Peyer's patch (tissue), 4 donors: Measurements from ENCODE around the gene GPR162. TPM values are rescaled to one million over a fixed set of nuclear protein-coding genes. Genes with fewer than 3 reads are reported as not detected.

Source experiments
- DNase-seq, 3 donors: peaks; one replicate each; pipeline ENCODE4 v3.0.0-alpha.2; 2017 to 2019
- H3K27ac ChIP-seq, 4 donors: fragments of 200-600 bp; sonication (generic); one replicate each; pipeline ENCODE4 v1.5.1; 2016 to 2019
- H3K27me3 ChIP-seq, 2 donors: fragments of 200-600 bp; sonication (generic); one replicate each; pipeline ENCODE4 v1.5.1; 2019
- H3K36me3 ChIP-seq, 3 donors: fragments of 200-600 bp; sonication (generic); one replicate each; pipeline ENCODE4 v1.5.1; 2016 to 2019
- H3K4me1 ChIP-seq, 4 donors: fragments of 200-600 bp; sonication (generic); one replicate each; pipeline ENCODE4 v1.5.1; 2016 to 2019
- H3K4me3 ChIP-seq, 4 donors: fragments of 200-600 bp; sonication (generic); 1 replicate in 3 of 4; 2 replicates in 1 of 4; pipeline ENCODE4 v1.5.1; 2016 to 2019; ENCODE audit warnings: mild to moderate bottlenecking in 1 of 4
- H3K9me3 ChIP-seq, 4 donors: fragments of 200-600 bp; sonication (generic); one replicate each; pipeline ENCODE4 v1.5.1; 2016 to 2019; ENCODE audit warnings: mild to moderate bottlenecking in 1 of 4
- POLR2A ChIP-seq, 2 donors: fragments of 450-650 bp; IDR thresholded peaks; one replicate each; pipeline ENCODE4 v1.5.1; 2017; ENCODE audit warnings: antibody characterized with exemption in 2 of 2, mild to moderate bottlenecking in 2 of 2, moderate library complexity in 2 of 2
- total RNA-seq, 4 donors: library from RNA; depleted of rRNA; stranded (reverse); fragments of >200 nt; gene quantifications; one replicate each; pipeline ENCODE4 v1.1.0, GENCODE V29; 2016
- TF ChIP-seq, protein P1 (sequence below), 6 experiments: fragments of 450-650 bp in 4 of 6; fragments of 200-600 bp in 2 of 6; sonication (generic) in 1 of 6; IDR thresholded peaks; one replicate each; pipeline ENCODE4 v1.5.1; 2017 to 2019; ENCODE audit warnings: antibody characterized with exemption in 6 of 6, mild to moderate bottlenecking in 3 of 6, moderate library complexity in 1 of 6

GPR162 gene
- total RNA-seq, 4 donors from 2014 or later, result 2.5 to 11.6 (median 4.1) TPM; not detected in 1

DNA sequence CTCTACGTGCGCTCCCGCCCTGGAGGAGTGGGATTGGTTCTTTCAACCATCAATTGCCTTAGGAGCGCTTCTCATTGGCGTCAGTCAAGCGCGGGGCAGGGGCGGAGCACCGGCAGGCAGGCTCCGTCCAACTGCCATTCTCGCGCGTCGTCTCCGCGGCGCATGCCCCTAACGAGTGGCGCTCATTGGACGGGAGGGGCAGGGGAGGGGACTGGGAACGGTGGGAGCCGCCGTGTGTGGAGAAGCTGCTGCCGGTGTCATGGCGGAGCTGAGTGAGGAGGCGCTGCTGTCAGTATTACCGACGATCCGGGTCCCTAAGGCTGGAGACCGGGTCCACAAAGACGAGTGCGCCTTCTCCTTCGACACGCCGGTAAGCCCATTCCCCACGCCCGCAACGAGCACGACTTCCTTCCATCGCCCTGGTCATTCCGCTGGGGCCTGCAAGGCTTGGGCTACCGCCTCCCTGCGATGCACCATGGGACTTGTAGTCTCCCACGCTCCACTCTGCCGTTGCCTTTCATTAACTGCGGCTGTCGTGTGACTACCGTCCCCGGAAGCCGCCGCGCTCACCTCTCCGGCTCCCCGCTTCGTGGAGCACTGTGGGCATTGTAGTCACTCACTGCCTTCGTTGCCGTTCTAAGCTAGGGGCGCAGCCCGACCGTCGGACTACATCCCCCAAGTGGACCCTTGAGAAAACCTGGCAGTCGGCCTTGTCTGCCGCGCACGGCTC lies 30.5 kb downstream of the GPR162 start, which contains the start of gene USP5:
USP5 (plus strand) TSS at position 230 of the 730 bp plus-strand sequence; CDS start at position 260, 30 bp downstream.
- Histone ChIP-seq H3K4me1 (peaks cover 0 to 14% (median 7%) of the 10 kb centered on the region in 4 donors), H3K9me3 (no peaks in the 10 kb centered on the region)
- peak; percentile 97 to 100 (median 99) for DNase-seq

DNA sequence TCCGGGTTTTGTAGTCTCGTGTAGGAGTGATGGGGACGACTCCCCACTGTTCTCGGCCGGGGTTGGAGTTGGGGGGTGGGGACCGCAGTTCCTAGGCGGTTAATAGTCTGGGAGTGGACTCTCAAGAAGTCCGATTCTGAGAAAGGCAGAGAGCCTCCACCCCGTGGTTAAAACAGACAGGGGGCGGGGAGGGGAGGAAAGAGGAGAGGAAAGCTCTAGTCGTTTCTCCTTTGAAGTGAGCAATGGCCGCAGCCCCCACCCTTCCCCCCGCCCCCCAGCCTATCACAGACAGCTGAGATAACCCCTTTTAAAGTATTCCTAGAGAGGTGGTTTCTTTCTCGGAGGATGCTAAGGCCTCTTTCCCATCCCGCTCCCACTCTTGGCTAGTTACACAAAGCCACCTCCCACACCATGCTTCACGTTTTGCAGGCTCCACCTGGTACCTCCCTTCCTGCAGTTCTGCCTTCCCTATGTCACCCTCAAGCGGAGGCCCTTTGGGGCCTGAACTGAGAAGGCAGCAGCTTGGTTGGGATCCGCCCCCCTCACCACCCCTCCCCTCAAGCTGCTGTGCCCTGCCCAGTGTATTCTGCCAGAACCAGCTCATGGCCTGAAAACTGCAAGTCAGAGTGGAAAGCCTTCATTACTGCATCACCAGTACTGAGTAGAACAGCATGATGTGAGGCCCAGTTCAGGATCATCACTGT lies 31.2 kb downstream of the GPR162 start:
- peaks cover 0 to 32% (median 0%) of the 10 kb centered on the region in 3 donors for H3K36me3 ChIP-seq
- H3K27me3 ChIP-seq, result no peaks in the 10 kb centered on the region
- peaks cover 0 to 14% (median 7%) of the 10 kb centered on the region in 4 donors for H3K4me1 ChIP-seq
- H3K4me3 ChIP-seq, result peak overlapping the region; percentile 57 to 74 (median 66)
- peak in 1 of 3 donors; percentile 69 for DNase-seq
- no peaks in the 10 kb centered on the region for H3K9me3 ChIP-seq
- no peak for TF ChIP-seq POLR2A (IDR thresholded peaks at IDR 0.05)
- TF ChIP-seq, protein P1, sequence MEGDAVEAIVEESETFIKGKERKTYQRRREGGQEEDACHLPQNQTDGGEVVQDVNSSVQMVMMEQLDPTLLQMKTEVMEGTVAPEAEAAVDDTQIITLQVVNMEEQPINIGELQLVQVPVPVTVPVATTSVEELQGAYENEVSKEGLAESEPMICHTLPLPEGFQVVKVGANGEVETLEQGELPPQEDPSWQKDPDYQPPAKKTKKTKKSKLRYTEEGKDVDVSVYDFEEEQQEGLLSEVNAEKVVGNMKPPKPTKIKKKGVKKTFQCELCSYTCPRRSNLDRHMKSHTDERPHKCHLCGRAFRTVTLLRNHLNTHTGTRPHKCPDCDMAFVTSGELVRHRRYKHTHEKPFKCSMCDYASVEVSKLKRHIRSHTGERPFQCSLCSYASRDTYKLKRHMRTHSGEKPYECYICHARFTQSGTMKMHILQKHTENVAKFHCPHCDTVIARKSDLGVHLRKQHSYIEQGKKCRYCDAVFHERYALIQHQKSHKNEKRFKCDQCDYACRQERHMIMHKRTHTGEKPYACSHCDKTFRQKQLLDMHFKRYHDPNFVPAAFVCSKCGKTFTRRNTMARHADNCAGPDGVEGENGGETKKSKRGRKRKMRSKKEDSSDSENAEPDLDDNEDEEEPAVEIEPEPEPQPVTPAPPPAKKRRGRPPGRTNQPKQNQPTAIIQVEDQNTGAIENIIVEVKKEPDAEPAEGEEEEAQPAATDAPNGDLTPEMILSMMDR (IDR thresholded peaks at IDR 0.05), result no peak
- H3K27ac ChIP-seq, result peak overlapping the region; percentile 69 to 96 (median 92)

More for the DNA sequence above, 30.5 kb downstream of the GPR162 start, which contains the start of gene USP5:
- Histone ChIP-seq H3K4me3 (peak within 1 kb of the TSS; percentile 57 to 74 (median 66)), H3K27me3 (no peaks in the 10 kb centered on the region), H3K27ac (peak within 1 kb of the TSS; percentile 89 to 99 (median 96)), H3K36me3 (peaks cover 0 to 32% (median 0%) of the 10 kb centered on the region in 3 donors)
- TF ChIP-seq, protein P1 (IDR thresholded peaks at IDR 0.05), result no peak
- TF ChIP-seq POLR2A (IDR thresholded peaks at IDR 0.05), result peak; percentile 32 to 62

DNA sequence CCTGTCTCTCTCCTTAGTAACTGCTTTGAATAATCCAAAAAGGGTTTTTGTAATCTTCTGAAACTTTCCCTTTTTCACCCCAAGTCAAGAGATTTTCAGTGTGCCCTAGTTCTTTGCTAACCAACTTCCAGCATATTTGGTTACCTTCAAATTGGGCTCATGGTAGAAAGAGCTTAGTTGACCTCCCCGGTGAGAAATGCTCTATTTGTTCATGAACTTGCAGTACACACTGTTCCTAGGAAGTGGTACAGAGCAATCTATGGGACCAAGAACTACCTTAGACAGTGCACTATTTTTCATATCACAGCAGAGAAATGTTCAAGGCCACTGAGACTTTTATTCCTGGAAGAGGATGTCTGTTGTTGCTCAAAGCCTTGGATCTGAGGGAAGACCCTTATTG lies 32.0 kb downstream of the GPR162 start:
- H3K36me3 ChIP-seq, result peaks cover 0 to 40% (median 0%) of the 10 kb centered on the region in 3 donors
- H3K27ac ChIP-seq, result peak overlapping the region in 2 of 4 donors; percentile 69 to 89
- TF ChIP-seq, protein P1 (IDR thresholded peaks at IDR 0.05), result no peak
- TF ChIP-seq POLR2A (IDR thresholded peaks at IDR 0.05), result no peak
- no peaks in the 10 kb centered on the region for H3K9me3 ChIP-seq
- no peak overlapping the region for H3K4me3 ChIP-seq
- no peaks in the 10 kb centered on the region for H3K27me3 ChIP-seq
- DNase-seq, result no peak
- H3K4me1 ChIP-seq, result peaks cover 0 to 14% (median 7%) of the 10 kb centered on the region in 4 donors

DNA sequence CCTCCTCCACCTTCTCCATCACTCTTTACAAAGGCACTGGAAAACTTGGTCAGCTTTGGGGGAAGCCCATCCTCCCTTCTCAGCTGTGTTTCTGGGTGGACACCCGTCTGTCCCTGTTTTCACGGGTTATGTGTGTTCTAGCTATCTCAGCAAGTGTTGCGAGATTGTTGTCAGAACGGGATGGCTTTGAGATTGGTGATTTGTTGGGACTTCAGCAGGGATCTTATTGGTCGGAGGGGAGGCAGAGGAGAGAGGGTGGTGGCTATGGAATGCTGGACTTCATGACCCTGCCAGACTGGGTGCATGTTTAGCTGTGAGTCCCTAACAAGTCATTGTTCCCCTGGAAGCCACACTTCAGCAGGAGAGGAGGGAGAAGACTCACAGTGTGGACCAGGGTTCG lies 32.4 kb downstream of the GPR162 start:
- Histone ChIP-seq H3K27me3 (no peaks in the 10 kb centered on the region), H3K4me3 (no peak overlapping the region), H3K36me3 (peaks cover 0 to 41% (median 0%) of the 10 kb centered on the region in 3 donors), H3K27ac (no peak overlapping the region), H3K9me3 (no peaks in the 10 kb centered on the region), H3K4me1 (peaks cover 0 to 14% (median 7%) of the 10 kb centered on the region in 4 donors)
- no peak for TF ChIP-seq POLR2A (IDR thresholded peaks at IDR 0.05)
- TF ChIP-seq, protein P1 (IDR thresholded peaks at IDR 0.05), result no peak
- no peak for DNase-seq

DNA sequence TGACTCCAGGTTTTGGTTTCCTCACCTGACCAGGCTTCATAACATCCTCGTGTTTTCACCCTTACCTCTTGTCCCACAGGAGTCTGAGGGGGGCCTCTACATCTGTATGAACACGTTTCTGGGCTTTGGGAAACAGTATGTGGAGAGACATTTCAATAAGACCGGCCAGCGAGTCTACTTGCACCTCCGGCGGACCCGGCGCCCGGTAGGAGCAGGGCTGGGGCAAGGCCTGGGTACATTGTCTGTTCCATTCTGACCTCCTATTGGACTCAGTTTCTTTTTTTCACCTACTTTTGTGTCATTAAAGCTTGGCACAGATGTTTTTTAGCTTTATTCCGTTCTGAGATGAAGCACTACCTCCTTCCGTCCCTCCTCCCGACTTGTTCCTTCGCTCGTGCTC lies 33.7 kb downstream of the GPR162 start:
- no peak for DNase-seq
- Histone ChIP-seq H3K4me3 (no peak overlapping the region), H3K4me1 (peaks cover 0 to 14% (median 7%) of the 10 kb centered on the region in 4 donors), H3K36me3 (peaks cover 0 to 50% (median 0%) of the 10 kb centered on the region in 3 donors), H3K27ac (no peak overlapping the region), H3K9me3 (no peaks in the 10 kb centered on the region), H3K27me3 (no peaks in the 10 kb centered on the region)
- TF ChIP-seq, protein P1 (IDR thresholded peaks at IDR 0.05), result no peak
- no peak for TF ChIP-seq POLR2A (IDR thresholded peaks at IDR 0.05)
